HG03520 (cell line): ENCODE results near the gene TLCD2.
"Not testable (repeated sequence)": the region's sequence is repeated elsewhere in the genome, so short reads cannot be mapped to it uniquely, and the experiment has no call there.

Source experiments
- ATAC-seq: cut with Tn5 transposase; IDR thresholded peaks from one replicate; pipeline ENCODE4 v1.9.1; 2021; ENCODE audit warnings: mild to moderate bottlenecking, moderate library complexity; ENCODE audit not compliant: unreplicated experiment

TLCD2 gene

GRCh38 chr17:1718362-1719165 is 8.4 kb upstream of the TLCD2 start:
- ATAC-seq = no peak

- peak; percentile 35 for ATAC-seq
These were observed 6.9 kb upstream of the TLCD2 start for GRCh38 chr17:1716912-1717695.

- ATAC-seq = peak; percentile 71
These were observed 6.1 kb upstream of the TLCD2 start for GRCh38 chr17:1716076-1716911.

- ATAC-seq = no peak
These were observed 5.6 kb upstream of the TLCD2 start for GRCh38 chr17:1715803-1716075.

GRCh38 chr17:1714980-1715802 is 5.0 kb upstream of the TLCD2 start:
- no peak for ATAC-seq

GRCh38 chr17:1714427-1714979 is 4.3 kb upstream of the TLCD2 start:
- no peak for ATAC-seq

GRCh38 chr17:1713878-1714426 is 3.8 kb upstream of the TLCD2 start:
- ATAC-seq = no peak

GRCh38 chr17:1713160-1713877 is 3.1 kb upstream of the TLCD2 start:
- no peak for ATAC-seq

- ATAC-seq = no peak
These were observed 2.1 kb upstream of the TLCD2 start for GRCh38 chr17:1712271-1712670.

- no peak for ATAC-seq
These were observed 1.6 kb upstream of the TLCD2 start for GRCh38 chr17:1711804-1712203.

- no peak for ATAC-seq
These were observed 803 bp upstream of the TLCD2 start for GRCh38 chr17:1710807-1711553.

- ATAC-seq = no peak
These were observed 700 bp downstream of the TLCD2 start for GRCh38 chr17:1709403-1709951.

GRCh38 chr17:1708791-1709346 is 1.3 kb downstream of the TLCD2 start:
- not testable (repeated sequence) for ATAC-seq

GRCh38 chr17:1707107-1707506 is 3.1 kb downstream of the TLCD2 start:
- no peak for ATAC-seq

GRCh38 chr17:1705004-1705403 is 5.2 kb downstream of the TLCD2 start:
- no peak for ATAC-seq

GRCh38 chr17:1703063-1703462 is 7.1 kb downstream of the TLCD2 start:
- ATAC-seq = no peak

GRCh38 chr17:1699891-1700290 is 10.3 kb downstream of the TLCD2 start:
- ATAC-seq = not testable (repeated sequence)

- ATAC-seq = no peak
These were observed 12.5 kb downstream of the TLCD2 start for GRCh38 chr17:1697681-1698080.
